ENCODE measurements around the gene KRT27.
A peak's percentile ranks its signal among the peaks of the same experiment; 100 is the strongest.

KRT27 gene

GRCh38 chr17:40809721-40810421, 27.5 kb upstream of the KRT27 start:
- DNase-seq = no peak

DNA sequence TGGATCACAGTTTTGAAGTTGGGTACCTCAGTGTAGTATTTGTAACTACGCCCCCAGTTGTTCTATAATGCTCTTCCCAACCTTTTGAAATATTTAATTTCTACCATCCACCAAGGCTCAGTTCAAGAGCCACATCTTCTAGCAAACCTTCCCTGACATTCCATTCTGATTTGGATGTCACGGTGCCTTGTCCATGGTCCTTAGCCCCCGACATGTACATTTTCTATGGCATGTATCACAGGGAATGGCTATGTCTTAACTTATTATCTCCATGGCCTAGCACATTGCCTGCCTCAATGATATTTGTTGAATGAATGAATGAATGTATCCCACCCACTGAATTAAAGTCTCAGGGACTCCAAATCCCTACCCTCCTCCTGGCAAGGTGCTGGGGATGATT, 23.8 kb upstream of the KRT27 start:
- no peak for DNase-seq

DNA sequence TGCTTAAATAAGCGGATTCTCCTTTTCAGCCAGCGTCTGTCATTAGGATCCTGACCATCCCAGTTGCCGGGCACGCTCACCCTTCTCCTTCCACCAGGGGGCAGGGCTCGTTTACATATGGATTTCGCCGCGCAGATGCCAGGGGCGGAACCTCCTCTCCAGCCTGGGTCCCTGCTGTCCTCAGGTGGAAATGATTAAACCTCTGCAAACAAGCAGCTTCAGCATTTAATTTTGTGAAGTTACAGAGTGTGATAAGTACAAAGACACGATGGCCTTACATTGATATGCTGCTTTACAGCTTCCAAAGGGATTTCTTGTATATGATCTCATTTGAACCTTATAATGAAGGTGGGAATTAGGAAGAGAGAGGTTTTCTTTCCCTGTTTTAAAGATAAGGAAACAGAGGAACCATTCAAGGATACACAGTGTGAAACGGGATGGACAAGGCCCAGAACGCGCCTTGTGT, 21.3 kb upstream of the KRT27 start:
- DNase-seq = peak; percentile 86

- DNase-seq = no peak
These were observed 18.8 kb upstream of the KRT27 start for GRCh38 chr17:40801157-40801556.

- DNase-seq = no peak
These were observed 18.0 kb upstream of the KRT27 start for GRCh38 chr17:40800381-40800780.

- DNase-seq = no peak
These were observed 17.5 kb upstream of the KRT27 start, which contains the start of gene KRT28 for GRCh38 chr17:40799859-40800258. Gene KRT28, minus strand, starts transcription at chr17:40799959. Its CDS starts 66 bp downstream, at chr17:40799893.

DNA sequence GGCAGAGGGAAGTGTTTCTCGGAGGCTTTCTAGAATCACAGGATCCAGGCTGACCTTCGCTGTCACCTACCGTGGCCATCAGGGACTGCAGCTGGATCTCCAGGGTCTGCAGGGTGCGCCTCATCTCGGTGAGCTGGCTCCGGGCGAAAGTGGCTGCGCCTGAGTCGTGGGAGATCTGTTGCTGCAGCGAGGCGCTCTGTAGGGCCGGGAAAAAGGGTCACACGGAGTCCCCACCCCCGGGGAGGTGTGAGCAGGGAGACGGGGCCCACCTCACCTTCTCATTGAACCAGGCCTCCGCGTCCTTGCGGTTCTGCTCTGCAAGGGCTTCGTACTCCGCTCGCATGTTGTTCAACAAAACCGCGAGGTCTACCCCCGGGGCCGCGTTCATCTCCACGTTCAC, 14.5 kb upstream of the KRT27 start:
- DNase-seq = no peak

- DNase-seq = no peak
These were observed 12.8 kb upstream of the KRT27 start for GRCh38 chr17:40795019-40795667.

DNA sequence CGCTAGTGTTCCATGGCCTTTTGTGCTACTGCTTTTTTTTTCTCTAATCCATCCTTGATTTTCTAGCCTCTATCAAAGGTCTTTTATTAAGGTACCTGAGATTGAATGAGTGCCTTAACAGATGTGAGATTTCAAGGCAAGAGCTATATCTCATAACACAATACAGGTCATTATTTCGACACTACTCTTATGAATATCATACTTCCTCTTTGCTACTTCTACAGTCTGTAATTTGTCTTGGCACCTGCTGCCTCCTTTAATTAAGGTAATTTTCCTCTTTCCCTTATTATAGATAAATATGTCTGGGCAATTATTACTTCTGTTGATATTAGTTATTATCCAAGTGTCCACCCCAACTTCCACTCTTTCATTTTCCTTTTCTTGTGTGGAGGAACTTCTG, 12.1 kb upstream of the KRT27 start:
- DNase-seq = no peak

GRCh38 chr17:40793832-40794231, 11.5 kb upstream of the KRT27 start:
- DNase-seq = no peak

- no peak for DNase-seq
These were observed 9.6 kb upstream of the KRT27 start for GRCh38 chr17:40791787-40792436.

DNA sequence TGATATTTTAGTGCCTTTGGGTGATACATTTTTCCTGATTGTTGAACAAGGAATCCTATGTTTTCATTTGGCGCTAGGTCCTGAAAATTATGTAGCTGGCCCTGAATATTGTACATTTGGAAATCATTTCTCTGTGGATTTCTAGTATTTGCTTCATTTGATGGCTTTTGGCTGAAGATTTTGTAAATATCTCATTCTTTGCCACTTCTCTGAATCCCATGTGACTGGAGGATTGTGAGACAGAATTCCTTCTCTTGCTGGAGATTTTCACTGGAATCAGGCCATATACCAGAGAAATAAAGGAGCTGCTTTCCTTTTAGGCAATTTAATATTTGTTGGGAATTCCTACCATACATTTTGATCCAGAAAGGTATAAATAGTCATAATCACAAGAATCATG, 8.8 kb upstream of the KRT27 start:
- no peak for DNase-seq

DNA sequence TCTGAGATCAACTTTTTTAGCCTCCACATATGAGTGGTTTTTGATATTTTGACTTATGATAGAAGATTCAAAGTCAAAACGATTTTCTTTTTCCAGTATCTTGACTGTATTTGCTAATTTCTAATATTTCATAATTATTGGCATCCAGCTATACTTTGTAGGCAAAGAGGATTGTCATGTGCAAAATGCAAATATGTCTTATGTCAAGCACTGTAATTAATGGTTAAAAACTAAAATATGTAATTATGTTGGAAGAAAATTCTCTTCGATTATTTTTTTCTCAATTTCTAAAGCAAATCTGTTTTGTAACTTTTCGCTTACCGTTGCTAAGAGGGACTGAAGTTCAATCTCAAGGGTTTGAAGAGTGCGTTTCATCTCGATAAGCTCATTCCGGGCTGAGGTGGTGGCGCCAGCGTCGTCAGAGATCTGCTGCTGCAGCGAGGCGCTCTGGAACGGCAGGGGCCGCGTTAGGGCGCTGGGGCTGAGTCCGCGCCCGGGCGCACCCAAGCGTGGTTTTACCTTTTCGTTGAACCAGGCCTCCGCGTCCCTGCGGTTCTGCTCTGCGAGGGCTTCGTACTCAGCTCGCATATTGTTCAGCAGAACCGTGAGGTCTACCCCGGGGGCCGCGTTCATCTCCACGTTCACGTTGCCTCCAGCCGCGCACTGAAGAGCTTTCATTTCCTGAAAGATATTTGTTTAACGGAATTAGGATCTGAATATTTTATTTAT, 3.0 kb downstream of the KRT27 start:
- peak; percentile 39 for DNase-seq

- no peak for DNase-seq
These were observed 3.9 kb downstream of the KRT27 start for GRCh38 chr17:40778461-40778860.

GRCh38 chr17:40777971-40778370, 4.4 kb downstream of the KRT27 start:
- DNase-seq = no peak

DNA sequence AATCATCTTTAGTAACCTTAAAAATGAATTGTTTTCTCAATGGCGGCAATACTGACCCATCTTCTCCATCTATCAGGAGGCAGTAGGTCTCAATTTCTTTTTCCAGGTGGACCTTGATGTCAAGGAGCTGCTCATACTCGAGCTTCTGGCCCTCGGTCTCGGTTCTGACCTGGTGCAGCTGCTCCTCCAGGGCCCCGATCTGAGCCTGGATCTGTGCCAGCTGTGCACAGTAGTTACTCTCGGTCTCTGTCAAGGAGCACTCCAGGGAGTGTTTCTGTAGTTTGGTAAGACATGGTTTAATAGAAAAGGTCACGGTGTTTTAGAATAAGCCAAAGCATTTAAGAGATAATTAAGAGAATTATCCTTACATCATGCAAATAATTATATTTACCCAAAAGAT, 4.9 kb downstream of the KRT27 start:
- no peak for DNase-seq

DNA sequence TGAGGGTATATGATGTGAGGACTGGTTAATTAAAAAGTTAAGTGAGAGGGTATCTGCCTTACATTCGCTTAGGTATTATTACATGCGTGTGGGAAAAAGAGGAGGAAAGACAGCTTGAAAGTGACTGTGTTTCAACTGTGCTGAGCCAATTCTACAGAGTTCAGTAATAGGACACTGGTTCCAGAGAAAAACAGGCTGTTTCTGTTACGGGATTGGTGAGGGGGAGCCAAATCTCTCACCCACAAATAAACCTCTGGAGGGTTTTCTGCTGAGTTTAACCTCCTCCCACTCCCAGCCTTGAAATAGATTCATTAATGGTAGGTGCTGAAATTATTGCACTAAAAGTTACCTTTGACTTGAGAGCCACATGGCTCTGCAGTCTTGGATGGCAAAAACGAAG, 6.4 kb downstream of the KRT27 start:
- no peak for DNase-seq

- DNase-seq = no peak
These were observed 10.2 kb downstream of the KRT27 start, which contains the start of gene KRT26 for GRCh38 chr17:40772101-40772500. Gene KRT26, minus strand, starts transcription at chr17:40772201. Its CDS starts 88 bp downstream, at chr17:40772113.

DNA sequence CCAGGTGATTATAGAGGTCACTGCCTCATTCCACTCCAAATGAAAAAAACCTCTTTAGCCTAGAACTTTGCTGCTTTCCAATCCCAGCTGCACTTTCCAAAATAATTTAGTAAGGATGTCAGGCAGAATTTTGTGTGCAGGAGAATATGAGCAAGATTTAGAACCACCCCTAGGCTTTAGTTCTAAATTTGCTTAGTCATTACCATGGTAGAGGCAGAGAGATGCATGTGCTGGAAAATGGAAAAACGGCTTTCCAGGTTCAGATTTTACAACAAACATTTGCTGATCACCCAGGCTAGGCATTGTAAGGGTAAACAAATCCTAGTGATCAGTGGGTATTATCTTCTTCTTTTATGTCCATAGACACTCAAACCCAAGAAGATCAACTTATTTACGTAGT, 16.7 kb downstream of the KRT27 start:
- no peak for DNase-seq

DNA sequence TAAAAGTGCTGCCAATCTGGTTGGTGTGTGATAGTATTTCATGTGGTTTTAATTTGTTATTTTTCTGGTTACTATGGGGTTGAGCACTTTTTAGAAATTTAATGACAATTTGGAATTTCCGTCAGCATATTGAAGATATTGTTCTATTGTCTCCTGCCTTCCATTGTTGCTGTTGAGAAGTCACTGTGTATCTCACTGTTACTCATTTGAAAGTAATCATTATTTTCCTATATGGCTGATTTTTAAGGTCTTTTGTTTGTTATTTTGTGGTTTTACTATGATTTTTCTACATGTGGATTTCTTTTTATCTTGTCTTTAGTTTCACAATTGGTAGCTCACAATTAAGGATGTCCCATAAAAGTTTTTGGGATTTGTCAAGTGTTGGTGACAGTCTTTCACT, 18.6 kb downstream of the KRT27 start:
- no peak for DNase-seq

DNA sequence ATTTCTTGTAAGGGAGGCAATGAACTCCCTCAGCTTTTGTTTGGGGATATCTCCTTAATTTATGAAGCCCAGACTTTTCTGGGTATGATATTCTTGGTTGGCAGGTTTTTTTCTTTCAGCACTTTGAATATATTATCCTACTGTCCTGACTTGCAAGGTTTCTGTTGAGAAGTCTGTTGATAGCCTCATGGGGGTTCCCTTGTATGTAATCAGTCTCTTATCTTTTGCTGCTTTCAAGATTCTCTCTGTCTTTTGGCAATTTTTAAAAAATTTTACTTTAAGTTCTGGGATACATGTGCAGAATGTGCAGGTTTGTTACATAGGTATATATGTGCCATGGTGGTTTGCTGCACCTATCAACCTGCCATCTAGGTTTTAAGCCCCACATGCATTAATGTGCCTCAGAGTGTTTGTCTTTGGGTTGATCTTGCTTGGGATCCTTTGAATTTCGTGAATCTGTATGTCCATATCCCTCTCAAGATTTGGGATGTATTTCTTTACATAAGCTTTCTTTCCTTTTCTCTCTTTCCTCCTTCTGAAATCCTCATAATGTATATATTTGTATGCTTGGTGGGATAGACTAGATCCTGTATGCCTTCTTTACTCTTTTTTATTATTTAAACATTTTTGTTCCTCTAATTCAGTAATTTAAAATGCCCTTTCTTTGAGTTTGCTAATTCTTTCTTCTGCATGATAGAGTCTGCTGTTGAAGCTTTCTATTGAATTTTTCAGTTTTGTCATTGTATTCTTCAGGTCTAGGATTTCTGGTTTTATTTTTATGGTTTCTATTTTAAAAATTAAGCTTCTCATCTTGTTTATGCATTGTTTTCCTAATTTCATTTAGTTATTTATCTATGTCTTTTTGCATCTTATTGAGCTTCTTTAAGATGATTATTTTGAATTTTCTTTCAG, 22.0 kb downstream of the KRT27 start:
- DNase-seq = no peak

DNA sequence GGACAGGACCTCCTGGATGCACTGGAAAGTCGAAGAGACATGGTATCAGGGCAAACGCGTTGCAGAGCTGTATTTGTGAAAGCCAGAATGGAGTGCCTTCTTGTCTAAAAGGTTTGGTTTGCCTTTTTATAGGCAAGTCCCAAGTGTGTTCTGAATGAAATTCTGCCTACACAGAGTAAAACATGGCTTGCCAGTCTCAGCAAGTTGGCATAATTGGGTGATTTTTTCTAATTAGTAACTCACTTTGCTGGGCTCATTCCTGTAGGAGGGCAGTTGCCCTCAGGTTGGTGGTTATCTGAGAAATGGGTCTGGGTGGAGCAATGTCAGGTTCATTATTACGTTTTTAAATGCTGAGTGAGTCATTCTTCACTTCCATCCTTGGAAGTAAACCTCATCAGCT, 27.1 kb downstream of the KRT27 start, which contains the start of gene KRT25:
TSS of gene KRT25 (minus strand) at position 101 of the 400 bp plus-strand sequence. CDS start at position 41, 60 bp downstream.
- no peak for DNase-seq
